ENCODE measurements around the gene ELAVL2. TPM values are rescaled to one million over a fixed set of nuclear protein-coding genes. Genes with fewer than 3 reads are reported as not detected.

The ELAVL2 gene
- total RNA-seq, 1 donor from 2014 or later = 0.37 TPM

GRCh38 chr9:23686896-23687295 is 139.1 kb downstream of the ELAVL2 start:
- no peak for TF ChIP-seq CTCF (IDR thresholded peaks at IDR 0.05)
- no peaks in the 10 kb centered on the region for H3K9me3 Mint-ChIP-seq (ENCODE audit: low read depth)
- no peaks in the 10 kb centered on the region for H3K27me3 Mint-ChIP-seq (ENCODE audit: low read depth)
- no peak for DNase-seq (ENCODE audit: low spot score)
- H3K4me1 Mint-ChIP-seq (ENCODE audit: low read depth) = peaks cover 23% of the 10 kb centered on the region
- H3K4me3 Mint-ChIP-seq (ENCODE audit: unreplicated experiment) = no peak overlapping the region
- no peak overlapping the region for H3K27ac Mint-ChIP-seq (ENCODE audit: unreplicated experiment)
- H3K36me3 Mint-ChIP-seq (ENCODE audit: low read depth) = no peaks in the 10 kb centered on the region

- H3K27me3 Mint-ChIP-seq (ENCODE audit: low read depth) = no peaks in the 10 kb centered on the region
- no peak overlapping the region for H3K27ac Mint-ChIP-seq (ENCODE audit: unreplicated experiment)
- peaks cover 23% of the 10 kb centered on the region for H3K4me1 Mint-ChIP-seq (ENCODE audit: low read depth)
- TF ChIP-seq CTCF (IDR thresholded peaks at IDR 0.05) = no peak
- no peak overlapping the region for H3K4me3 Mint-ChIP-seq (ENCODE audit: unreplicated experiment)
- DNase-seq (ENCODE audit: low spot score) = no peak
- no peaks in the 10 kb centered on the region for H3K9me3 Mint-ChIP-seq (ENCODE audit: low read depth)
- H3K36me3 Mint-ChIP-seq (ENCODE audit: low read depth) = no peaks in the 10 kb centered on the region
These were observed 139.8 kb downstream of the ELAVL2 start for GRCh38 chr9:23686257-23686656.

GRCh38 chr9:23683611-23684061 is 142.4 kb downstream of the ELAVL2 start:
- Mint-ChIP-seq H3K27ac (ENCODE audit: unreplicated experiment) (no peak overlapping the region), H3K36me3 (ENCODE audit: low read depth) (no peaks in the 10 kb centered on the region), H3K4me3 (ENCODE audit: unreplicated experiment) (no peak overlapping the region), H3K27me3 (ENCODE audit: low read depth) (no peaks in the 10 kb centered on the region), H3K4me1 (ENCODE audit: low read depth) (peaks cover 23% of the 10 kb centered on the region), H3K9me3 (ENCODE audit: low read depth) (no peaks in the 10 kb centered on the region)
- TF ChIP-seq CTCF (IDR thresholded peaks at IDR 0.05) = no peak
- no peak for DNase-seq (ENCODE audit: low spot score)

- DNase-seq (ENCODE audit: low spot score) = no peak
- Mint-ChIP-seq H3K27me3 (ENCODE audit: low read depth) (no peaks in the 10 kb centered on the region), H3K4me1 (ENCODE audit: low read depth) (peaks cover 23% of the 10 kb centered on the region), H3K9me3 (ENCODE audit: low read depth) (no peaks in the 10 kb centered on the region), H3K4me3 (ENCODE audit: unreplicated experiment) (no peak overlapping the region), H3K27ac (ENCODE audit: unreplicated experiment) (no peak overlapping the region), H3K36me3 (ENCODE audit: low read depth) (no peaks in the 10 kb centered on the region)
- TF ChIP-seq CTCF (IDR thresholded peaks at IDR 0.05) = no peak
These were observed 143.1 kb downstream of the ELAVL2 start for GRCh38 chr9:23682891-23683431.

GRCh38 chr9:23682352-23682751 is 143.7 kb downstream of the ELAVL2 start:
- Mint-ChIP-seq H3K4me1 (ENCODE audit: low read depth) (peaks cover 23% of the 10 kb centered on the region), H3K9me3 (ENCODE audit: low read depth) (no peaks in the 10 kb centered on the region), H3K27me3 (ENCODE audit: low read depth) (no peaks in the 10 kb centered on the region), H3K36me3 (ENCODE audit: low read depth) (no peaks in the 10 kb centered on the region), H3K27ac (ENCODE audit: unreplicated experiment) (no peak overlapping the region), H3K4me3 (ENCODE audit: unreplicated experiment) (no peak overlapping the region)
- no peak for DNase-seq (ENCODE audit: low spot score)
- no peak for TF ChIP-seq CTCF (IDR thresholded peaks at IDR 0.05)

All from chondrocyte (in vitro differentiated cells).